Measurements from ENCODE around the gene CRISP3.

CRISP3 gene, protein sequence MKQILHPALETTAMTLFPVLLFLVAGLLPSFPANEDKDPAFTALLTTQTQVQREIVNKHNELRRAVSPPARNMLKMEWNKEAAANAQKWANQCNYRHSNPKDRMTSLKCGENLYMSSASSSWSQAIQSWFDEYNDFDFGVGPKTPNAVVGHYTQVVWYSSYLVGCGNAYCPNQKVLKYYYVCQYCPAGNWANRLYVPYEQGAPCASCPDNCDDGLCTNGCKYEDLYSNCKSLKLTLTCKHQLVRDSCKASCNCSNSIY

DNA sequence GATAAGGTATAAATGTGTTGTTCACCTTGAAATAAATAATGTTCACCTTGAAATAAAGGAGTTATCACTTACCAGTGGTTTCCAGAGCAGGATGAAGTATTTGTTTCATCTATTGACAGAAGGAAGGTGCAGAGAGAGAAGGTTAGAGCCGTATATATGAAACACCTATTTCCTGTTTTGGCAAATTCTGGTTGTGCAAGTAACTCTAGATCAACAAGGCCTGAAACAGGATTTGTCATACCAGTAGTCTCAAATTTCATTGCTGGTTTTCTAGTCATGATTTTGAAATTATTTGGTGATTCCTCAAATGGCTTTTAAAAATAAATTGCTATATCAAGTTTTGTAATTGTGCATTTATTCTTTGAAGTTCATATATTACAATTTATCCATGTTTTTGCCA, at the start of gene CRISP3:
TSS of gene CRISP3 (minus strand) at position 130 of the 400 bp plus-strand sequence. CDS start at position 109, 21 bp downstream.
- Histone ChIP-seq H3K4me1 (ENCODE audit: control insufficient read depth, insufficient read depth, low read length) (no peaks in the 10 kb centered on the region), H3K4me3 (ENCODE audit: low read depth, low read length) (no peak within 1 kb of the TSS), H3K27ac (ENCODE audit: extremely low read depth, low read depth, low read length) (no peak within 1 kb of the TSS), H3K36me3 (ENCODE audit: control insufficient read depth in 2 of 2, insufficient read depth in 1 of 2, low read length in 2 of 2) (no peaks in the 10 kb centered on the region), H3K9me3 (ENCODE audit: control insufficient read depth, insufficient read depth, low read depth, low read length) (no peaks in the 10 kb centered on the region)
- ChIA-PET CTCF (interaction anchor here (0.6 to 0.8 kb wide), 2 partner anchors 137 to 138 kb away, joined by 3 read pairs; no protein-coding TSS in a partner anchor), POLR2A (no interaction called here)
- TF ChIP-seq KLF16 (tag by site-specific recombination; IDR thresholded peaks at IDR 0.05): no peak
- no peak for TF ChIP-seq MYNN (tag by site-specific recombination; IDR thresholded peaks at IDR 0.05; ENCODE audit: borderline replicate concordance)
- TF ChIP-seq ZNF138 (tag by site-specific recombination; IDR thresholded peaks at IDR 0.05; ENCODE audit: borderline replicate concordance): no peak
- TF ChIP-seq, protein P1, sequence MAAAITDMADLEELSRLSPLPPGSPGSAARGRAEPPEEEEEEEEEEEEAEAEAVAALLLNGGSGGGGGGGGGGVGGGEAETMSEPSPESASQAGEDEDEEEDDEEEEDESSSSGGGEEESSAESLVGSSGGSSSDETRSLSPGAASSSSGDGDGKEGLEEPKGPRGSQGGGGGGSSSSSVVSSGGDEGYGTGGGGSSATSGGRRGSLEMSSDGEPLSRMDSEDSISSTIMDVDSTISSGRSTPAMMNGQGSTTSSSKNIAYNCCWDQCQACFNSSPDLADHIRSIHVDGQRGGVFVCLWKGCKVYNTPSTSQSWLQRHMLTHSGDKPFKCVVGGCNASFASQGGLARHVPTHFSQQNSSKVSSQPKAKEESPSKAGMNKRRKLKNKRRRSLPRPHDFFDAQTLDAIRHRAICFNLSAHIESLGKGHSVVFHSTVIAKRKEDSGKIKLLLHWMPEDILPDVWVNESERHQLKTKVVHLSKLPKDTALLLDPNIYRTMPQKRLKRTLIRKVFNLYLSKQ (tag by site-specific recombination; IDR thresholded peaks at IDR 0.05; ENCODE audit: borderline replicate concordance): no peak
- TF ChIP-seq FEZF1 (tag by site-specific recombination; IDR thresholded peaks at IDR 0.05): no peak
- no peak for TF ChIP-seq SCRT1 (tag by site-specific recombination; IDR thresholded peaks at IDR 0.05; ENCODE audit: borderline replicate concordance)
- TF ChIP-seq, protein P2, sequence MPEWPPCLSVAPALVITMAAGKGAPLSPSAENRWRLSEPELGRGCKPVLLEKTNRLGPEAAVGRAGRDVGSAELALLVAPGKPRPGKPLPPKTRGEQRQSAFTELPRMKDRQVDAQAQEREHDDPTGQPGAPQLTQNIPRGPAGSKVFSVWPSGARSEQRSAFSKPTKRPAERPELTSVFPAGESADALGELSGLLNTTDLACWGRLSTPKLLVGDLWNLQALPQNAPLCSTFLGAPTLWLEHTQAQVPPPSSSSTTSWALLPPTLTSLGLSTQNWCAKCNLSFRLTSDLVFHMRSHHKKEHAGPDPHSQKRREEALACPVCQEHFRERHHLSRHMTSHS (tag by site-specific recombination; IDR thresholded peaks at IDR 0.05): no peak
- TF ChIP-seq ZNF768 (tag by site-specific recombination; IDR thresholded peaks at IDR 0.05): no peak
- TF ChIP-seq, protein P3, sequence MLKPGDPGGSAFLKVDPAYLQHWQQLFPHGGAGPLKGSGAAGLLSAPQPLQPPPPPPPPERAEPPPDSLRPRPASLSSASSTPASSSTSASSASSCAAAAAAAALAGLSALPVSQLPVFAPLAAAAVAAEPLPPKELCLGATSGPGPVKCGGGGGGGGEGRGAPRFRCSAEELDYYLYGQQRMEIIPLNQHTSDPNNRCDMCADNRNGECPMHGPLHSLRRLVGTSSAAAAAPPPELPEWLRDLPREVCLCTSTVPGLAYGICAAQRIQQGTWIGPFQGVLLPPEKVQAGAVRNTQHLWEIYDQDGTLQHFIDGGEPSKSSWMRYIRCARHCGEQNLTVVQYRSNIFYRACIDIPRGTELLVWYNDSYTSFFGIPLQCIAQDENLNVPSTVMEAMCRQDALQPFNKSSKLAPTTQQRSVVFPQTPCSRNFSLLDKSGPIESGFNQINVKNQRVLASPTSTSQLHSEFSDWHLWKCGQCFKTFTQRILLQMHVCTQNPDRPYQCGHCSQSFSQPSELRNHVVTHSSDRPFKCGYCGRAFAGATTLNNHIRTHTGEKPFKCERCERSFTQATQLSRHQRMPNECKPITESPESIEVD (tag by site-specific recombination; IDR thresholded peaks at IDR 0.05): no peak
- no peak for TF ChIP-seq ZBTB1 (tag by site-specific recombination; IDR thresholded peaks at IDR 0.05)

DNA sequence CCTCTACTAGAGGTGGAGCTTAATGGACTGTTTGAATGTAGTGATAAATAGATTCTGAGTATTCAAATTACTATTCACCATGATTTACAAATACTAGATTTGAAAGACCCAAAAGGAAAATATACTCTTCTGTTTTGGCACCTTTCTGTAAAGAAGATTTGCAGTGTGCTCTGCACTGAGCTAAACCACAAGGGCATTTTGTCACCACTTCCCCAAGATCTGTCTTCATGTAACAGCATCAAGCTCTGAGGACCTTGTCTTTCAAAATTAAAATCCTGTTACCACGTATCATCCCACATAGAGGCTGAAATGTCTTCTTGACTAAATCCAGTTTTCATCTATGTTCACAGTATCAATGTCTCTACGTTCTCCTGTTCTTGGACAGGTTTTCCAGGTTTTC, 46.2 kb upstream of the CRISP3 start:
- ChIA-PET POLR2A (no interaction called here), CTCF (interaction anchor here (1.1 kb wide), 1 partner anchor 59 kb away, joined by 3 read pairs; no protein-coding TSS in a partner anchor)

DNA sequence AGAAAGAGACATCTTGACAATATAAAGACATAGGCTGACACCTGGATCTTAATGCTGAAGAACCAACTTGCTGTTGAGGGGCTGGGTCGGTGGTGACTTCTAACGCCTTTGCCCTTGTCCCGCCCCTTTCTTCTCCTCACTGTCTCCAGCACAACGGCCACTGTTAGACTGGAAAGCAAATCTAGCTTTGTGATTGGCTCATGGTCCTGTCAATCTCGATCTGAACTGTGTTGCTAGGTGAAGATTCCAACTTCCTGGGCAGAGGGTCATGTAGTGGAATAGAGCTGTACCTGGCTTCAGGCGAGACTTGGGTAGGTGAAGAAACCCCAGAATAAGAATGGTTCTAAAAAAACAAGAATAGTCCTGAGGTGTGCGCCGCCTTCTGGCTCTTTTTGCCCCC, 43.0 kb upstream of the CRISP3 start, which contains the start of gene PGK2:
TSS of gene PGK2 (minus strand) at position 110 of the 400 bp plus-strand sequence. CDS start at position 12, 98 bp downstream.
- Histone ChIP-seq H3K36me3 (ENCODE audit: control insufficient read depth in 2 of 2, insufficient read depth in 1 of 2, low read length in 2 of 2) (no peaks in the 10 kb centered on the region), H3K9me3 (ENCODE audit: control insufficient read depth, insufficient read depth, low read depth, low read length) (no peaks in the 10 kb centered on the region), H3K4me1 (ENCODE audit: control insufficient read depth, insufficient read depth, low read length) (no peaks in the 10 kb centered on the region), H3K4me3 (ENCODE audit: low read depth, low read length) (no peak within 1 kb of the TSS), H3K27ac (ENCODE audit: extremely low read depth, low read depth, low read length) (no peak within 1 kb of the TSS)
- ChIA-PET POLR2A (no interaction called here), CTCF (no interaction called here)
- TF ChIP-seq ZNF223 (tag by site-specific recombination; IDR thresholded peaks at IDR 0.05) (no peak), KLF8 (tag by site-specific recombination; IDR thresholded peaks at IDR 0.05) (no peak), ZNF791 (tag by site-specific recombination; IDR thresholded peaks at IDR 0.05) (no peak), ZFP69B (tag by site-specific recombination; IDR thresholded peaks at IDR 0.05) (no peak), OSR2 (tag by site-specific recombination; IDR thresholded peaks at IDR 0.05) (no peak), ZNF132 (tag by site-specific recombination; IDR thresholded peaks at IDR 0.05; ENCODE audit: borderline replicate concordance) (no peak), ZBTB17 (tag by site-specific recombination; IDR thresholded peaks at IDR 0.05) (no peak), ZSCAN23 (tag by site-specific recombination; IDR thresholded peaks at IDR 0.05) (no peak)
- TF ChIP-seq, protein P4, sequence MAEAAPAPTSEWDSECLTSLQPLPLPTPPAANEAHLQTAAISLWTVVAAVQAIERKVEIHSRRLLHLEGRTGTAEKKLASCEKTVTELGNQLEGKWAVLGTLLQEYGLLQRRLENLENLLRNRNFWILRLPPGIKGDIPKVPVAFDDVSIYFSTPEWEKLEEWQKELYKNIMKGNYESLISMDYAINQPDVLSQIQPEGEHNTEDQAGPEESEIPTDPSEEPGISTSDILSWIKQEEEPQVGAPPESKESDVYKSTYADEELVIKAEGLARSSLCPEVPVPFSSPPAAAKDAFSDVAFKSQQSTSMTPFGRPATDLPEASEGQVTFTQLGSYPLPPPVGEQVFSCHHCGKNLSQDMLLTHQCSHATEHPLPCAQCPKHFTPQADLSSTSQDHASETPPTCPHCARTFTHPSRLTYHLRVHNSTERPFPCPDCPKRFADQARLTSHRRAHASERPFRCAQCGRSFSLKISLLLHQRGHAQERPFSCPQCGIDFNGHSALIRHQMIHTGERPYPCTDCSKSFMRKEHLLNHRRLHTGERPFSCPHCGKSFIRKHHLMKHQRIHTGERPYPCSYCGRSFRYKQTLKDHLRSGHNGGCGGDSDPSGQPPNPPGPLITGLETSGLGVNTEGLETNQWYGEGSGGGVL (tag by site-specific recombination; IDR thresholded peaks at IDR 0.05): no peak
- TF ChIP-seq, protein P5, sequence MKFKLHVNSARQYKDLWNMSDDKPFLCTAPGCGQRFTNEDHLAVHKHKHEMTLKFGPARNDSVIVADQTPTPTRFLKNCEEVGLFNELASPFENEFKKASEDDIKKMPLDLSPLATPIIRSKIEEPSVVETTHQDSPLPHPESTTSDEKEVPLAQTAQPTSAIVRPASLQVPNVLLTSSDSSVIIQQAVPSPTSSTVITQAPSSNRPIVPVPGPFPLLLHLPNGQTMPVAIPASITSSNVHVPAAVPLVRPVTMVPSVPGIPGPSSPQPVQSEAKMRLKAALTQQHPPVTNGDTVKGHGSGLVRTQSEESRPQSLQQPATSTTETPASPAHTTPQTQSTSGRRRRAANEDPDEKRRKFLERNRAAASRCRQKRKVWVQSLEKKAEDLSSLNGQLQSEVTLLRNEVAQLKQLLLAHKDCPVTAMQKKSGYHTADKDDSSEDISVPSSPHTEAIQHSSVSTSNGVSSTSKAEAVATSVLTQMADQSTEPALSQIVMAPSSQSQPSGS (tag by site-specific recombination; IDR thresholded peaks at IDR 0.05; ENCODE audit: low read depth): no peak
- TF ChIP-seq, protein P6, sequence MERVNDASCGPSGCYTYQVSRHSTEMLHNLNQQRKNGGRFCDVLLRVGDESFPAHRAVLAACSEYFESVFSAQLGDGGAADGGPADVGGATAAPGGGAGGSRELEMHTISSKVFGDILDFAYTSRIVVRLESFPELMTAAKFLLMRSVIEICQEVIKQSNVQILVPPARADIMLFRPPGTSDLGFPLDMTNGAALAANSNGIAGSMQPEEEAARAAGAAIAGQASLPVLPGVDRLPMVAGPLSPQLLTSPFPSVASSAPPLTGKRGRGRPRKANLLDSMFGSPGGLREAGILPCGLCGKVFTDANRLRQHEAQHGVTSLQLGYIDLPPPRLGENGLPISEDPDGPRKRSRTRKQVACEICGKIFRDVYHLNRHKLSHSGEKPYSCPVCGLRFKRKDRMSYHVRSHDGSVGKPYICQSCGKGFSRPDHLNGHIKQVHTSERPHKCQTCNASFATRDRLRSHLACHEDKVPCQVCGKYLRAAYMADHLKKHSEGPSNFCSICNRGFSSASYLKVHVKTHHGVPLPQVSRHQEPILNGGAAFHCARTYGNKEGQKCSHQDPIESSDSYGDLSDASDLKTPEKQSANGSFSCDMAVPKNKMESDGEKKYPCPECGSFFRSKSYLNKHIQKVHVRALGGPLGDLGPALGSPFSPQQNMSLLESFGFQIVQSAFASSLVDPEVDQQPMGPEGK (tag by site-specific recombination; IDR thresholded peaks at IDR 0.05): no peak

More for the DNA sequence above, 46.2 kb upstream of the CRISP3 start:
- H3K4me3 ChIP-seq (ENCODE audit: low read depth, low read length): no peak overlapping the region
- no peaks in the 10 kb centered on the region for H3K36me3 ChIP-seq (ENCODE audit: control insufficient read depth in 2 of 2, insufficient read depth in 1 of 2, low read length in 2 of 2)
- no peaks in the 10 kb centered on the region for H3K4me1 ChIP-seq (ENCODE audit: control insufficient read depth, insufficient read depth, low read length)
- no peak overlapping the region for H3K27ac ChIP-seq (ENCODE audit: extremely low read depth, low read depth, low read length)
- no peaks in the 10 kb centered on the region for H3K9me3 ChIP-seq (ENCODE audit: control insufficient read depth, insufficient read depth, low read depth, low read length)
- TF ChIP-seq ZNF677 (tag by site-specific recombination; IDR thresholded peaks at IDR 0.05): 0 out of 2 replicates have a peak, but pooled peaks have one; percentile 41
- TF ChIP-seq ZNF274 (IDR thresholded peaks at IDR 0.05; ENCODE audit: low read length): no peak
- no peak for TF ChIP-seq ZNF274 (tag by site-specific recombination; IDR thresholded peaks at IDR 0.05; ENCODE audit: borderline replicate concordance)

All from HEK293 (cell line).